ENCODE data around the gene PSEN2. TPM values are rescaled to one million over a fixed set of nuclear protein-coding genes. Genes with fewer than 3 reads are reported as not detected.
A peak's percentile ranks its signal among the peaks of the same experiment; 100 is the strongest.

Gene PSEN2
- total RNA-seq, 1 donor from 2014 or later = 16.6 TPM

GRCh38 chr1:226892524-226892875 is 22.1 kb downstream of the PSEN2 start:
- no peak for TF ChIP-seq CTCF (IDR thresholded peaks at IDR 0.05; ENCODE audit: borderline replicate concordance)
- H3K4me3 ChIP-seq = no peak overlapping the region
- intact Hi-C loops (cut with micrococcal nuclease) = no loop called here
- H3K9me3 ChIP-seq (replicated peaks) = no peaks in the 10 kb centered on the region
- peaks cover 84% of the 10 kb centered on the region for H3K36me3 ChIP-seq
- H3K4me1 ChIP-seq = peaks cover 16% of the 10 kb centered on the region
- H3K27ac ChIP-seq (replicated peaks) = peak overlapping the region; percentile 71
- DNase-seq = no peak
- H3K27me3 ChIP-seq (ENCODE audit: low read depth) = no peaks in the 10 kb centered on the region

DNA sequence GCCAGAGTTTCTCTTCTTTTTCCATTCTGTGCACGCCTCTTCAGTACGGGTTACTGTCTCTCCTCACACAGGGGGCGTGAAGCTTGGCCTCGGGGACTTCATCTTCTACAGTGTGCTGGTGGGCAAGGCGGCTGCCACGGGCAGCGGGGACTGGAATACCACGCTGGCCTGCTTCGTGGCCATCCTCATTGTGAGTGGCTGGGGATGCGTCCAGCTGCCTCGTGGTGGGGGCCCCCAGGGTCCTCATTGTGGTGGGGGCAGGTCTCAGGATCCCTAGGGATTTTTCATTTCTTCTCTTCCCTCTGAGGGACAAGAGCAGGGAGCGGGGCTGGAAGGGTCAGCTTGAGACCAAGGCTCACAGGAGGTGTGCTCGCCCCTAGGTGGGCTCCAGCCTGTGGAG is 23.5 kb downstream of the PSEN2 start:
- intact Hi-C loops (cut with micrococcal nuclease) = no loop called here
- peaks cover 84% of the 10 kb centered on the region for H3K36me3 ChIP-seq
- DNase-seq = no peak
- TF ChIP-seq CTCF (IDR thresholded peaks at IDR 0.05; ENCODE audit: borderline replicate concordance) = no peak
- no peak overlapping the region for H3K27ac ChIP-seq (replicated peaks)
- no peaks in the 10 kb centered on the region for H3K9me3 ChIP-seq (replicated peaks)
- no peak overlapping the region for H3K4me3 ChIP-seq
- H3K27me3 ChIP-seq (ENCODE audit: low read depth) = no peaks in the 10 kb centered on the region
- peaks cover 16% of the 10 kb centered on the region for H3K4me1 ChIP-seq

DNA sequence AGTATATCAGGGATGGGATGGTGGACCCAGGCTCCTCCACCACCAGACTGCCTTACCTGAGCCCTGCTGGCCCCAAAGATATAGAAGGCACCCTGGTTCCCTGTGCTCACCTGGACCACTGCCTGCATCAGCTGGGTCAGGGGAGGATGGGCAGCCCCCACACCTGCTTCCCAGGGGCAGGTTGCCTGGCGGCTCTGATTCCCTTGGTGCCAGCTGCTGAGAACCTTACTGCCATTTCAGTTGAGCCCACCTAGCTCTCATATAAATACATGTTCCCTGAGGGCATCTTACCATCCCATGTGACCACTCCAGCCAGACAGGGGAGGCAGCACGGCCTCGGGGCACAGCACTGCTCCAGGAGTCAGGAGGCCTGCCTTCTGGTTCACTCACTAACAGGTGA is 24.4 kb downstream of the PSEN2 start:
- Histone ChIP-seq H3K36me3 (peaks cover 84% of the 10 kb centered on the region), H3K27me3 (ENCODE audit: low read depth) (no peaks in the 10 kb centered on the region), H3K4me3 (no peak overlapping the region), H3K27ac (replicated peaks) (no peak overlapping the region), H3K9me3 (replicated peaks) (no peaks in the 10 kb centered on the region), H3K4me1 (peaks cover 16% of the 10 kb centered on the region)
- TF ChIP-seq CTCF (IDR thresholded peaks at IDR 0.05; ENCODE audit: borderline replicate concordance) = no peak
- intact Hi-C loops (cut with micrococcal nuclease) = no loop called here
- no peak for DNase-seq

DNA sequence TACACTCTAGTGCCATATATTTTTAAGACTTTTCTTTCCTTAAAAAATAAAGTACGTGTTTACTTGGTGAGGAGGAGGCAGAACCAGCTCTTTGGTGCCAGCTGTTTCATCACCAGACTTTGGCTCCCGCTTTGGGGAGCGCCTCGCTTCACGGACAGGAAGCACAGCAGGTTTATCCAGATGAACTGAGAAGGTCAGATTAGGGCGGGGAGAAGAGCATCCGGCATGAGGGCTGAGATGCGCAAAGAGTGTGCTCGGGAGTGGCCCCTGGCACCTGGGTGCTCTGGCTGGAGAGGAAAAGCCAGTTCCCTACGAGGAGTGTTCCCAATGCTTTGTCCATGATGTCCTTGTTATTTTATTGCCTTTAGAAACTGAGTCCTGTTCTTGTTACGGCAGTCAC is 25.2 kb downstream of the PSEN2 start:
- Histone ChIP-seq H3K27me3 (ENCODE audit: low read depth) (no peaks in the 10 kb centered on the region), H3K4me3 (no peak overlapping the region), H3K9me3 (replicated peaks) (no peaks in the 10 kb centered on the region), H3K4me1 (peaks cover 16% of the 10 kb centered on the region), H3K27ac (replicated peaks) (no peak overlapping the region), H3K36me3 (peaks cover 84% of the 10 kb centered on the region)
- intact Hi-C loops (cut with micrococcal nuclease) = no loop called here
- no peak for TF ChIP-seq CTCF (IDR thresholded peaks at IDR 0.05; ENCODE audit: borderline replicate concordance)
- no peak for DNase-seq

GRCh38 chr1:226898246-226898645 is 27.8 kb downstream of the PSEN2 start:
- H3K4me3 ChIP-seq = no peak overlapping the region
- DNase-seq = no peak
- TF ChIP-seq CTCF (IDR thresholded peaks at IDR 0.05; ENCODE audit: borderline replicate concordance) = no peak
- H3K27ac ChIP-seq (replicated peaks) = no peak overlapping the region
- intact Hi-C loops (cut with micrococcal nuclease) = no loop called here
- no peaks in the 10 kb centered on the region for H3K27me3 ChIP-seq (ENCODE audit: low read depth)
- H3K36me3 ChIP-seq = peaks cover 67% of the 10 kb centered on the region
- no peaks in the 10 kb centered on the region for H3K9me3 ChIP-seq (replicated peaks)
- H3K4me1 ChIP-seq = no peaks in the 10 kb centered on the region

- Histone ChIP-seq H3K9me3 (replicated peaks) (no peaks in the 10 kb centered on the region), H3K36me3 (peaks cover 36% of the 10 kb centered on the region), H3K4me1 (peaks cover 13% of the 10 kb centered on the region), H3K4me3 (no peak overlapping the region), H3K27ac (replicated peaks) (no peak overlapping the region), H3K27me3 (ENCODE audit: low read depth) (no peaks in the 10 kb centered on the region)
- TF ChIP-seq CTCF (IDR thresholded peaks at IDR 0.05; ENCODE audit: borderline replicate concordance) = no peak
- no peak for DNase-seq
- intact Hi-C loops (cut with micrococcal nuclease) = no loop called here
Observed at GRCh38 chr1:226901421-226901820, 31.0 kb downstream of the PSEN2 start.
